HG03558 (cell line): ENCODE data around the gene MCU.

Source experiments
- ATAC-seq: cut with Tn5 transposase; IDR thresholded peaks from one replicate; pipeline ENCODE4 v1.9.1; 2021; ENCODE audit warnings: moderate number of reproducible peaks; ENCODE audit not compliant: unreplicated experiment; ENCODE audit errors: extremely low read depth

Gene MCU

GRCh38 chr10:72793752-72794151, 101.8 kb downstream of the MCU start:
- no peak for ATAC-seq

- no peak for ATAC-seq
Observed at GRCh38 chr10:72794260-72794659, 102.3 kb downstream of the MCU start.

- ATAC-seq, result no peak
Observed at GRCh38 chr10:72796042-72796441, 104.1 kb downstream of the MCU start.

- ATAC-seq, result no peak
Observed at GRCh38 chr10:72796538-72796937, 104.6 kb downstream of the MCU start.

- ATAC-seq, result no peak
Observed at GRCh38 chr10:72800000-72800740, 108.2 kb downstream of the MCU start.

GRCh38 chr10:72800741-72801092, 108.8 kb downstream of the MCU start:
- ATAC-seq, result no peak

GRCh38 chr10:72801263-72801868, 109.4 kb downstream of the MCU start:
- ATAC-seq, result no peak

- ATAC-seq, result no peak
Observed at GRCh38 chr10:72802332-72802731, 110.4 kb downstream of the MCU start.

- ATAC-seq, result no peak
Observed at GRCh38 chr10:72802763-72803505, 111.0 kb downstream of the MCU start.

- no peak for ATAC-seq
Observed at GRCh38 chr10:72808001-72808400, 116.1 kb downstream of the MCU start.

GRCh38 chr10:72809006-72809405, 117.1 kb downstream of the MCU start:
- no peak for ATAC-seq

- ATAC-seq, result no peak
Observed at GRCh38 chr10:72810976-72811375, 119.0 kb downstream of the MCU start.

GRCh38 chr10:72812415-72812752, 120.4 kb downstream of the MCU start:
- no peak for ATAC-seq

GRCh38 chr10:72812753-72813430, 120.9 kb downstream of the MCU start:
- ATAC-seq, result no peak

- ATAC-seq, result no peak
Observed at GRCh38 chr10:72814099-72814790, 122.3 kb downstream of the MCU start.

GRCh38 chr10:72816565-72816964, 124.6 kb downstream of the MCU start:
- ATAC-seq, result no peak

- no peak for ATAC-seq
Observed at GRCh38 chr10:72818076-72818475, 126.1 kb downstream of the MCU start.

- no peak for ATAC-seq
Observed at GRCh38 chr10:72819053-72819452, 127.1 kb downstream of the MCU start.

- no peak for ATAC-seq
Observed at GRCh38 chr10:72821606-72822005, 129.7 kb downstream of the MCU start.

GRCh38 chr10:72822342-72822986, 130.5 kb downstream of the MCU start:
- no peak for ATAC-seq
